Esophagus muscularis mucosa (tissue), 4 donors: Measurements from ENCODE around the gene ADGRG4. TPM values are rescaled to one million over a fixed set of nuclear protein-coding genes. Genes with fewer than 3 reads are reported as not detected.

Experiments
- DNase-seq: peaks from one replicate; pipeline ENCODE4 v3.0.0-alpha.2; 2017; ENCODE audit errors: extremely low spot score
- H3K27ac ChIP-seq, 4 donors: fragments of 200-600 bp; sonication (generic); replicated peaks in 1 of 4; 1 replicate in 3 of 4; 2 replicates in 1 of 4; pipeline ENCODE4 v1.5.1; 2016 to 2019; ENCODE audit warnings: mild to moderate bottlenecking in 1 of 4
- H3K27me3 ChIP-seq, 4 donors: fragments of 200-600 bp; sonication (generic); one replicate each; pipeline versions ENCODE4 v1.5.1 to v1.6.0; 2016 to 2019
- H3K36me3 ChIP-seq, 4 donors: fragments of 200-600 bp; sonication (generic); one replicate each; pipeline ENCODE4 v1.5.1; 2016 to 2019
- H3K4me1 ChIP-seq, 4 donors: fragments of 200-600 bp; sonication (generic); one replicate each; pipeline ENCODE4 v1.5.1; 2016 to 2019
- H3K4me3 ChIP-seq, 4 donors: fragments of 200-600 bp; sonication (generic); 1 replicate in 2 of 4; 2 replicates in 2 of 4; pipeline ENCODE4 v1.5.1; 2016 to 2019; ENCODE audit warnings: mild to moderate bottlenecking in 4 of 4, moderate library complexity in 1 of 4
- H3K9me3 ChIP-seq, 4 donors: fragments of 200-600 bp; sonication (generic); 1 replicate in 3 of 4; 2 replicates in 1 of 4; pipeline ENCODE4 v1.5.1; 2016 to 2019
- CTCF ChIP-seq, 3 experiments: fragments of 200-600 bp in 2 of 3; fragments of 450-650 bp in 1 of 3; sonication (generic) in 2 of 3; IDR thresholded peaks; one replicate each; pipeline ENCODE4 v1.5.1; 2017 to 2019; ENCODE audit warnings: antibody characterized with exemption in 3 of 3, mild to moderate bottlenecking in 2 of 3, moderate library complexity in 1 of 3
- EP300 ChIP-seq: sonication (generic); formaldehyde crosslinking; IDR thresholded peaks from one replicate; pipeline ENCODE4 v1.6.1; 2017; ENCODE audit warnings: antibody characterized with exemption
- POLR2A ChIP-seq: fragments of 450-650 bp; IDR thresholded peaks from one replicate; pipeline ENCODE4 v1.6.1; 2017; ENCODE audit warnings: antibody characterized with exemption, moderate library complexity, mild to moderate bottlenecking, low read depth
- POLR2AphosphoS5 ChIP-seq, 2 donors: sonication (generic); formaldehyde crosslinking; IDR thresholded peaks; one replicate each; pipeline ENCODE4 v1.6.1; 2017; ENCODE audit warnings: antibody characterized with exemption in 2 of 2
- whole genome bisulfite sequencing: methylation state at CpG from one replicate; pipeline ENCODE4 v1.1.5; 2018; 5-methylcytosine and 5-hydroxymethylcytosine counted together
- intact Hi-C: fragments of 100-400 bp; cut with DNase I; formaldehyde crosslinking; loops from one replicate; pipeline ENCODE4 v1.15.1; 2023
- total RNA-seq, 4 donors: library from RNA; depleted of rRNA; stranded (reverse); fragments of >200 nt; gene quantifications; one replicate each; pipeline versions ENCODE4 v1.1.0 to v1.2.1, GENCODE V29; 2016

ADGRG4 gene
- total RNA-seq, 4 donors from 2014 or later, result under 0.01 to 0.17 (median 0.06) TPM; not detected in 1

- 87% methylated on average over 1 of the region's 1 CpG for WGBS
- no peak for TF ChIP-seq CTCF (IDR thresholded peaks at IDR 0.05)
- TF ChIP-seq POLR2AphosphoS5 (IDR thresholded peaks at IDR 0.05), result no peak
- no peak for TF ChIP-seq EP300
- no peak for TF ChIP-seq POLR2A
- peaks cover 8 to 49% (median 41%) of the 10 kb centered on the region in 4 donors for H3K4me1 ChIP-seq
- intact Hi-C loops, result no loop called here
- H3K36me3 ChIP-seq, result no peaks in the 10 kb centered on the region
- no peaks in the 10 kb centered on the region for H3K27me3 ChIP-seq
- H3K9me3 ChIP-seq, result no peaks in the 10 kb centered on the region
- DNase-seq, result no peak
- H3K4me3 ChIP-seq, result no peak overlapping the region
- H3K27ac ChIP-seq, result peak overlapping the region; percentile 58 to 74 (median 62)
These were observed 41.8 kb upstream of the ADGRG4 start for GRCh38 chrX:136258951-136259350.

GRCh38 chrX:136259543-136259942 is 41.2 kb upstream of the ADGRG4 start:
- no peaks in the 10 kb centered on the region for H3K27me3 ChIP-seq
- 30% methylated on average over 4 of the region's 4 CpGs for WGBS
- DNase-seq, result no peak
- intact Hi-C loops, result no loop called here
- TF ChIP-seq POLR2AphosphoS5 (IDR thresholded peaks at IDR 0.05) (peak; percentile 46 to 53), POLR2A (no peak)
- no peaks in the 10 kb centered on the region for H3K36me3 ChIP-seq
- H3K4me1 ChIP-seq, result peaks cover 8 to 49% (median 41%) of the 10 kb centered on the region in 4 donors
- peak overlapping the region; percentile 58 to 74 (median 62) for H3K27ac ChIP-seq
- H3K4me3 ChIP-seq, result no peak overlapping the region
- no peaks in the 10 kb centered on the region for H3K9me3 ChIP-seq

- no peaks in the 10 kb centered on the region for H3K27me3 ChIP-seq
- no peak for TF ChIP-seq EP300
- TF ChIP-seq POLR2A, result no peak
- no peak for TF ChIP-seq POLR2AphosphoS5 (IDR thresholded peaks at IDR 0.05)
- TF ChIP-seq CTCF (IDR thresholded peaks at IDR 0.05), result no peak
- H3K36me3 ChIP-seq, result no peaks in the 10 kb centered on the region
- intact Hi-C loops, result no loop called here
- H3K4me3 ChIP-seq, result no peak overlapping the region
- no peak for DNase-seq
- peak overlapping the region; percentile 4 to 74 (median 59) for H3K27ac ChIP-seq
- H3K4me1 ChIP-seq, result peaks cover 8 to 44% (median 36%) of the 10 kb centered on the region in 4 donors
- no peaks in the 10 kb centered on the region for H3K9me3 ChIP-seq
These were observed 40.0 kb upstream of the ADGRG4 start for GRCh38 chrX:136260776-136261175.

- 79% methylated on average over 7 of the region's 7 CpGs for WGBS
- Histone ChIP-seq H3K27ac (peak overlapping the region; percentile 4 to 74 (median 59)), H3K36me3 (no peaks in the 10 kb centered on the region), H3K27me3 (no peaks in the 10 kb centered on the region), H3K4me1 (peaks cover 8 to 39% (median 31%) of the 10 kb centered on the region in 4 donors), H3K9me3 (no peaks in the 10 kb centered on the region), H3K4me3 (no peak overlapping the region)
- TF ChIP-seq EP300, result no peak
- TF ChIP-seq POLR2AphosphoS5 (IDR thresholded peaks at IDR 0.05), result no peak
- TF ChIP-seq CTCF (IDR thresholded peaks at IDR 0.05), result no peak
- TF ChIP-seq POLR2A, result no peak
- DNase-seq, result no peak
- intact Hi-C loops, result no loop called here
These were observed 39.4 kb upstream of the ADGRG4 start for GRCh38 chrX:136261321-136261720.

- Histone ChIP-seq H3K27me3 (no peaks in the 10 kb centered on the region), H3K4me1 (peaks cover 8 to 33% (median 30%) of the 10 kb centered on the region in 4 donors), H3K9me3 (no peaks in the 10 kb centered on the region), H3K27ac (peak overlapping the region in 2 of 4 donors; percentile 58 to 74), H3K4me3 (no peak overlapping the region), H3K36me3 (no peaks in the 10 kb centered on the region)
- intact Hi-C loops, result no loop called here
- DNase-seq, result no peak
- no peak for TF ChIP-seq CTCF (IDR thresholded peaks at IDR 0.05)
- TF ChIP-seq POLR2AphosphoS5 (IDR thresholded peaks at IDR 0.05), result no peak
- WGBS, result 72% methylated on average over 5 of the region's 5 CpGs
These were observed 38.5 kb upstream of the ADGRG4 start for GRCh38 chrX:136262243-136262642.
